GM10248 (cell line): Measurements from ENCODE around the gene MYL5.

Source experiments
- CTCF ChIA-PET: fragments of 300-600 bp; sonication (Branson Sonifier 250); formaldehyde crosslinking; extraction: SDS; loops from one replicate; lab custom pipeline; 2021; ENCODE audit warnings: antibody characterized with exemption; lab: Yijun Ruan, JAX
- POLR2A ChIA-PET: fragments of 350-650 bp; sonication (Branson Sonifier 250); formaldehyde crosslinking; extraction: SDS; loops from one replicate; lab custom pipeline; 2020; ENCODE audit warnings: antibody characterized with exemption; lab: Yijun Ruan, JAX
- DNase-seq: peaks from one replicate; pipeline ENCODE4 v3.0.0; 2012; ENCODE audit errors: extremely low spot score
- CTCF ChIP-seq: IDR thresholded peaks from 2 replicates; pipeline ENCODE4 v1.5.1; 2012; ENCODE audit warnings: mild to moderate bottlenecking, low read depth; ENCODE audit errors: extremely low read depth, missing control alignments, control extremely low read depth

The MYL5 gene

GRCh38 chr4:660401-660800 lies 13.9 kb upstream of the MYL5 start:
- POLR2A ChIA-PET, result no interaction called here
- no peak for TF ChIP-seq CTCF
- DNase-seq, result no peak
- CTCF ChIA-PET, result no interaction called here

GRCh38 chr4:661231-661630 lies 13.1 kb upstream of the MYL5 start:
- TF ChIP-seq CTCF, result no peak
- DNase-seq, result no peak
- CTCF ChIA-PET, result no interaction called here
- POLR2A ChIA-PET, result no interaction called here

GRCh38 chr4:661881-662761 lies 12.2 kb upstream of the MYL5 start:
- POLR2A ChIA-PET, result no interaction called here
- no peak for DNase-seq
- TF ChIP-seq CTCF, result no peak
- CTCF ChIA-PET, result no interaction called here

GRCh38 chr4:663046-663437 lies 11.3 kb upstream of the MYL5 start:
- no peak for TF ChIP-seq CTCF
- ChIA-PET POLR2A (no interaction called here), CTCF (interaction anchor here (3.2 kb wide), 1 partner anchor 12 kb away, joined by 22 read pairs; the partner anchor contains the start of genes ATP5ME and MYL5)
- no peak for DNase-seq

- peak; percentile 81 for DNase-seq
Observed at GRCh38 chr4:663438-664428, 10.6 kb upstream of the MYL5 start.

More at GRCh38 chr4:663438-664428, 10.6 kb upstream of the MYL5 start:
- POLR2A ChIA-PET, result interaction anchor here (0.6 kb wide), 1 partner anchor 165 kb away, joined by 5 read pairs; the partner anchor contains the start of genes PIGG and ZNF721
- TF ChIP-seq CTCF, result peak; percentile 16
- CTCF ChIA-PET, result interaction anchor here (0.8 to 3.2 kb wide), 4 partner anchors 9 to 20 kb away, joined by 3 to 22 read pairs (median 4); partner anchors contain the start of genes ATP5ME and MYL5
